H1 (cell line): ENCODE data around the gene USHBP1. TPM values are rescaled to one million over a fixed set of nuclear protein-coding genes. Genes with fewer than 3 reads are reported as not detected.

ENCODE experiments used
- CTCF ChIA-PET: fragments of 300-600 bp; sonication (Branson Sonifier 250); formaldehyde crosslinking; loops from one replicate; lab custom pipeline; 2021; ENCODE audit not compliant: partially characterized antibody; lab: Charles Lee
- POLR2A ChIA-PET: fragments of 300-600 bp; sonication (Branson Sonifier 250); formaldehyde crosslinking; loops from one replicate; lab custom pipeline; 2021; ENCODE audit warnings: inconsistent platforms; ENCODE audit not compliant: partially characterized antibody; lab: Charles Lee
- DNase-seq, 2 experiments: peaks; one replicate each; pipeline versions ENCODE4 v3.0.0 to v3.0.0-alpha.2; 2010 to 2022; ENCODE audit warnings: low spot score in 2 of 2, low read depth in 1 of 2, mixed read lengths in 1 of 2
- FAIRE-seq: peaks from 2 replicates; lab custom pipeline; 2011; peaks lifted over from hg19 to GRCh38; lab: Jason Lieb, UNC
- H2AFZ ChIP-seq: 2 replicates; pipeline ENCODE4 v1.8.1; 2012; ENCODE audit warnings: low read length, inconsistent platforms
- H2AK5ac ChIP-seq: 2 replicates; pipeline ENCODE4 v1.6.1; 2013; ENCODE audit warnings: low read depth, low read length
- H2BK120ac ChIP-seq: replicated peaks from 2 replicates; pipeline ENCODE3; 2013; ENCODE audit warnings: low read depth, low read length, inconsistent platforms
- H2BK12ac ChIP-seq: 2 replicates; pipeline ENCODE4 v1.6.1; 2013; ENCODE audit warnings: low read depth, low read length
- H2BK15ac ChIP-seq: 2 replicates; pipeline ENCODE4 v1.6.1; 2013; ENCODE audit warnings: low read length
- H2BK20ac ChIP-seq: 2 replicates; pipeline ENCODE4 v1.6.1; 2013; ENCODE audit warnings: low read length
- H2BK5ac ChIP-seq: 2 replicates; pipeline ENCODE4 v1.6.1; 2013; ENCODE audit warnings: low read depth, low read length
- H3K14ac ChIP-seq: 2 replicates; pipeline ENCODE4 v1.6.1; 2013; ENCODE audit warnings: inconsistent platforms; ENCODE audit not compliant: insufficient read length
- H3K18ac ChIP-seq: 2 replicates; pipeline ENCODE4 v1.6.1; 2013; ENCODE audit warnings: low read length; ENCODE audit errors: extremely low read depth
- H3K23ac ChIP-seq: 2 replicates; pipeline ENCODE4 v1.6.1; 2013; ENCODE audit warnings: inconsistent platforms; ENCODE audit not compliant: insufficient read length
- H3K23me2 ChIP-seq: 2 replicates; pipeline ENCODE4 v1.6.1; 2013; ENCODE audit warnings: low read depth, low read length
- H3K27ac ChIP-seq: 2 replicates; pipeline ENCODE4 v1.6.1; 2011; ENCODE audit warnings: low read depth, low read length, inconsistent platforms
- H3K27me3 ChIP-seq, 4 experiments: replicated peaks in 1 of 4; 1 replicate in 1 of 4; 2 replicates in 3 of 4; pipeline versions ENCODE4 v1.6.1 to v1.8.1; 2011 to 2013; ENCODE audit warnings: low read length in 3 of 4, mild to moderate bottlenecking in 3 of 4, inconsistent platforms in 2 of 4, mixed read lengths in 2 of 4, moderate library complexity in 1 of 4; ENCODE audit not compliant: control insufficient read depth in 3 of 4, insufficient read depth in 3 of 4; ENCODE audit errors: extremely low read depth in 1 of 4
- H3K36me3 ChIP-seq, 4 experiments: 2 replicates each; pipeline versions ENCODE4 v1.6.1 to v1.8.1; 2011 to 2013; ENCODE audit warnings: mild to moderate bottlenecking in 4 of 4, low read length in 3 of 4, moderate library complexity in 2 of 4, control low read depth in 1 of 4, inconsistent platforms in 1 of 4; ENCODE audit not compliant: insufficient read depth in 4 of 4, control insufficient read depth in 2 of 4
- H3K4ac ChIP-seq: replicated peaks from 2 replicates; pipeline ENCODE3; 2013; ENCODE audit warnings: low read length, low read depth, mixed read lengths, inconsistent platforms; ENCODE audit not compliant: insufficient read length
- H3K4me1 ChIP-seq, 4 experiments: replicated peaks in 1 of 4; 1 replicate in 1 of 4; 2 replicates in 3 of 4; pipeline versions ENCODE4 v1.6.1 to v1.8.1; 2011 to 2013; ENCODE audit warnings: low read length in 3 of 4, inconsistent platforms in 2 of 4, mixed read lengths in 1 of 4; ENCODE audit not compliant: insufficient read depth in 4 of 4, control insufficient read depth in 3 of 4
- H3K4me2 ChIP-seq, 2 experiments: 2 replicates each; pipeline versions ENCODE4 v1.6.1 to v1.8.1; 2011 to 2013; ENCODE audit warnings: low read depth in 2 of 2, low read length in 2 of 2, control low read depth in 1 of 2, inconsistent platforms in 1 of 2, mild to moderate bottlenecking in 1 of 2; ENCODE audit not compliant: insufficient read depth in 1 of 2
- H3K4me3 ChIP-seq, 4 experiments: fragments of 200-600, 300-600 bp in 1 of 4; sonication (generic), shearing (Covaris generic), sonication (Bioruptor Twin) in 1 of 4; 2 replicates each; pipeline versions ENCODE4 v1.5.1 to v1.8.1; 2011 to 2016; ENCODE audit warnings: low read length in 4 of 4, low read depth in 3 of 4, control low read depth in 2 of 4, inconsistent platforms in 2 of 4, mild to moderate bottlenecking in 2 of 4, mixed read lengths in 1 of 4, moderate library complexity in 1 of 4; ENCODE audit not compliant: insufficient read depth in 2 of 4; ENCODE audit errors: extremely low read depth in 1 of 4
- H3K56ac ChIP-seq: replicated peaks from 2 replicates; pipeline ENCODE3; 2013; ENCODE audit warnings: low read depth, mild to moderate bottlenecking, mixed read lengths, low read length, inconsistent platforms; ENCODE audit not compliant: insufficient read length
- H3K79me1 ChIP-seq: 2 replicates; pipeline ENCODE4 v1.6.1; 2013; ENCODE audit warnings: low read depth, low read length, control low read depth
- H3K79me2 ChIP-seq, 2 experiments: 2 replicates each; pipeline versions ENCODE4 v1.6.1 to v1.8.1; 2012 to 2013; ENCODE audit warnings: low read length in 2 of 2, mild to moderate bottlenecking in 2 of 2, inconsistent platforms in 1 of 2; ENCODE audit not compliant: insufficient read depth in 2 of 2, control insufficient read depth in 1 of 2
- H3K9ac ChIP-seq, 4 experiments: replicated peaks in 1 of 4; 1 replicate in 1 of 4; 2 replicates in 3 of 4; pipeline versions ENCODE4 v1.6.1 to v1.8.1; 2011 to 2013; ENCODE audit warnings: low read depth in 3 of 4, low read length in 3 of 4, control low read depth in 2 of 4, mild to moderate bottlenecking in 2 of 4, moderate library complexity in 2 of 4, inconsistent platforms in 1 of 4; ENCODE audit errors: extremely low read depth in 1 of 4
- H3K9me3 ChIP-seq, 2 experiments: 2 replicates each; pipeline versions ENCODE4 v1.6.1 to v1.8.1; 2012 to 2013; ENCODE audit warnings: mild to moderate bottlenecking in 2 of 2, moderate library complexity in 2 of 2, control low read depth in 1 of 2, inconsistent platforms in 1 of 2, low read depth in 1 of 2, low read length in 1 of 2, mixed read lengths in 1 of 2; ENCODE audit not compliant: insufficient read depth in 2 of 2
- H4K20me1 ChIP-seq, 2 experiments: replicated peaks in 1 of 2; 2 replicates each; pipeline versions ENCODE3 to v1.8.1; 2011 to 2013; ENCODE audit warnings: inconsistent platforms in 2 of 2, low read length in 2 of 2, mild to moderate bottlenecking in 1 of 2; ENCODE audit not compliant: insufficient read depth in 2 of 2, control insufficient read depth in 1 of 2
- H4K5ac ChIP-seq: 2 replicates; pipeline ENCODE4 v1.6.1; 2013; ENCODE audit warnings: low read length, low read depth, mixed read lengths, inconsistent platforms; ENCODE audit not compliant: insufficient read length
- H4K8ac ChIP-seq: 2 replicates; pipeline ENCODE4 v1.8.0; 2013; ENCODE audit warnings: mild to moderate bottlenecking, moderate library complexity, low read length, inconsistent platforms; ENCODE audit not compliant: insufficient read depth; ENCODE audit errors: extremely low read depth
- H4K91ac ChIP-seq: replicated peaks from 2 replicates; pipeline ENCODE3; 2013; ENCODE audit warnings: low read length, mixed read lengths, inconsistent platforms; ENCODE audit not compliant: insufficient read length
- ASH2L ChIP-seq: fragments of 200-600, 300-600 bp; sonication (generic); IDR thresholded peaks from one replicate; pipeline ENCODE4 v1.7.1; 2017; ENCODE audit warnings: low read length
- BRCA1 ChIP-seq: IDR thresholded peaks from 2 replicates; pipeline ENCODE4 v1.6.1; 2012; ENCODE audit warnings: low read depth, low read length, improper control_type of control experiment
- CTBP2 ChIP-seq: IDR thresholded peaks from 2 replicates; pipeline ENCODE4 v1.7.0; 2011; ENCODE audit warnings: borderline replicate concordance, mild to moderate bottlenecking, moderate library complexity, mixed read lengths, low read length; ENCODE audit not compliant: insufficient read depth, insufficient read length
- EZH2 ChIP-seq: fragments of 200-600 bp; sonication (generic); IDR thresholded peaks from 2 replicates; pipeline ENCODE4 v1.7.1; 2012; ENCODE audit warnings: low read depth, mild to moderate bottlenecking, moderate library complexity, low read length, inconsistent platforms; ENCODE audit not compliant: severe bottlenecking
- HDAC6 ChIP-seq: IDR thresholded peaks from one replicate; pipeline ENCODE4 v1.7.1; 2012; ENCODE audit warnings: low read depth, mild to moderate bottlenecking, inconsistent platforms, low read length, moderate library complexity
- KDM4A ChIP-seq: IDR thresholded peaks from one replicate; pipeline ENCODE4 v1.7.1; 2012; ENCODE audit warnings: low read depth, mild to moderate bottlenecking, moderate library complexity, low read length, inconsistent platforms; ENCODE audit not compliant: severe bottlenecking
- POLR2A ChIP-seq, 2 experiments: IDR thresholded peaks; 1 replicate in 1 of 2; 2 replicates in 1 of 2; pipeline ENCODE4 v1.6.1; 2011; ENCODE audit warnings: low read depth in 2 of 2, low read length in 2 of 2, mild to moderate bottlenecking in 2 of 2; ENCODE audit errors: control extremely low read depth in 1 of 2
- SUZ12 ChIP-seq: fragments of 200-600 bp; sonication (generic); IDR thresholded peaks from 2 replicates; pipeline ENCODE4 v1.6.1; 2012; ENCODE audit warnings: mild to moderate bottlenecking, inconsistent platforms, low read length, moderate library complexity, mixed read lengths
- TAF1 ChIP-seq: IDR thresholded peaks from 2 replicates; pipeline ENCODE4 v1.6.1; 2011; ENCODE audit warnings: mild to moderate bottlenecking, low read depth, low read length
- TEAD4 ChIP-seq: IDR thresholded peaks from 2 replicates; pipeline ENCODE4 v1.6.1; 2012; ENCODE audit warnings: low read depth, low read length, inconsistent platforms, mixed read lengths
- WGBS, 2 experiments: shearing (Covaris generic) in 1 of 2; methylation state at CpG; one replicate each; pipeline versions ENCODE4 v1.1.6 to v1.1.7; 2013 to 2015; ENCODE audit warnings: low lambda C conversion rate in 2 of 2, mixed read lengths in 2 of 2, inconsistent platforms in 1 of 2, low coverage in 1 of 2, missing lambda C conversion rate in 1 of 2; ENCODE audit not compliant: insufficient replicate concordance in 2 of 2, insufficient coverage in 1 of 2, insufficient read length in 1 of 2; ENCODE audit errors: extremely low coverage in 1 of 2, missing lambda C conversion rate in 1 of 2; 5-methylcytosine and 5-hydroxymethylcytosine counted together
- polyA plus RNA-seq, 7 experiments: library from polyadenylated mRNA; depleted of rRNA in 3 of 7; stranded (reverse) in 5 of 7; unstranded in 2 of 7; fragments of >200 nt in 5 of 7; fragments of 200-250 nt in 2 of 7; gene quantifications; 1 replicate in 5 of 7; 2 replicates in 1 of 7; 4 replicates in 1 of 7; pipeline versions ENCODE4 v1.2.1 to v1.2.3, GENCODE V29; 2011 to 2013; ENCODE audit warnings: missing spikeins in 2 of 7, mixed read lengths in 2 of 7
- total RNA-seq: library from RNA; stranded (reverse); fragmentation: NEBNext Ultra II Directional; extraction: Animal tissue kit (Norgen Biotek cat#: 25700); gene quantifications from 2 replicates; pipeline ENCODE4 v1.2.1, GENCODE V29; 2021
- TF ChIP-seq, protein P1 (sequence below): IDR thresholded peaks from 2 replicates; pipeline ENCODE4 v1.6.1; 2012; ENCODE audit warnings: low read length, inconsistent platforms

The USHBP1 gene
- total and polyA plus RNA-seq, 2 of the 8 experiments (the other 6 are each of a cell fraction or from before 2014, with no cell fraction given): 5.0 to 7.5 TPM

GRCh38 chr19:17234911-17235299 is 29.6 kb downstream of the USHBP1 start:
- H3K4me3 ChIP-seq: peak overlapping the region; percentile 80 to 89 (median 86)
- FAIRE-seq: no peak
- peaks cover 9 to 19% of the 10 kb centered on the region in 2 experiments for H4K20me1 ChIP-seq
- H4K91ac ChIP-seq: peak overlapping the region; percentile 90
- H3K4ac ChIP-seq: peak overlapping the region; percentile 81
- no peak overlapping the region for H2BK120ac ChIP-seq
- peaks cover 17% of the 10 kb centered on the region for H3K79me1 ChIP-seq
- H3K27me3 ChIP-seq: no peaks in the 10 kb centered on the region
- H3K18ac ChIP-seq: peak overlapping the region; percentile 98
- H2BK5ac ChIP-seq: peak overlapping the region; percentile 93; the same call in 1 of the 2 replicates
- H2BK15ac ChIP-seq: no peak overlapping the region
- POLR2A ChIA-PET: interaction anchor here (0.6 to 12.3 kb wide), 25 partner anchors 8 to 826 kb away, joined by 3 to 118 read pairs (median 4); partner anchors contain the start of genes ANKLE1, BABAM1, MRPL34 and NR2F6
- peak overlapping the region; percentile 79; the same call in 1 of the 2 replicates for H4K8ac ChIP-seq
- H4K5ac ChIP-seq: peak overlapping the region; percentile 91
- no peak overlapping the region for H2BK20ac ChIP-seq
- H3K56ac ChIP-seq: peak overlapping the region; percentile 59
- 0 out of 2 replicates have a peak overlapping the region, but pooled peaks have one; percentile 39 for H2AK5ac ChIP-seq
- no peak overlapping the region for H3K23ac ChIP-seq
- H3K14ac ChIP-seq: no peak overlapping the region
- H3K27ac ChIP-seq: peak overlapping the region; percentile 64; the same call in 1 of the 2 replicates
- DNase-seq: peak in 1 of 2 experiments; percentile 90
- H3K9me3 ChIP-seq: no peaks in the 10 kb centered on the region
- peaks cover 9 to 41% (median 13%) of the 10 kb centered on the region in 4 experiments for H3K36me3 ChIP-seq
- H3K4me1 ChIP-seq: peaks cover 3 to 11% (median 7%) of the 10 kb centered on the region in 4 experiments
- no peak overlapping the region for H2BK12ac ChIP-seq
- peak overlapping the region; percentile 90 to 92 for H3K4me2 ChIP-seq
- H2AFZ ChIP-seq: no peak overlapping the region
- peaks cover 4% of the 10 kb centered on the region; the same call in 1 of the 2 replicates for H3K23me2 ChIP-seq
- WGBS, 2 experiments: 10% methylated on average over 11 of the region's 11 CpGs; no CpG with 5 or more reads in 1 of the 2 experiments
- H3K9ac ChIP-seq: peak overlapping the region in 3 of 4 experiments; percentile 49 to 66 (median 65); a peak in 6 of 7 replicates
- CTCF ChIA-PET: interaction anchor here (0.8 to 3.4 kb wide), 11 partner anchors 9 to 169 kb away, joined by 3 to 18 read pairs (median 5); partner anchors contain the start of genes BABAM1 and OCEL1
- peaks cover 5 to 35% of the 10 kb centered on the region in 2 experiments; a peak in 3 of 4 replicates for H3K79me2 ChIP-seq
- TF ChIP-seq POLR2A (IDR thresholded peaks at IDR 0.05; ENCODE audit: control extremely low read depth in 1 of 2, low read depth in 2 of 2, low read length in 2 of 2) (peak in 1 of 2 experiments; percentile 12; a peak in 1 of 3 replicates), HDAC6 (no peak), TAF1 (0 out of 2 replicates have a peak, but pooled peaks have one; percentile 28), ASH2L (no peak), KDM4A (no peak), EZH2 (no peak), TEAD4 (no peak), CTBP2 (no peak), BRCA1 (no peak), SUZ12 (no peak)
- TF ChIP-seq, protein P1, sequence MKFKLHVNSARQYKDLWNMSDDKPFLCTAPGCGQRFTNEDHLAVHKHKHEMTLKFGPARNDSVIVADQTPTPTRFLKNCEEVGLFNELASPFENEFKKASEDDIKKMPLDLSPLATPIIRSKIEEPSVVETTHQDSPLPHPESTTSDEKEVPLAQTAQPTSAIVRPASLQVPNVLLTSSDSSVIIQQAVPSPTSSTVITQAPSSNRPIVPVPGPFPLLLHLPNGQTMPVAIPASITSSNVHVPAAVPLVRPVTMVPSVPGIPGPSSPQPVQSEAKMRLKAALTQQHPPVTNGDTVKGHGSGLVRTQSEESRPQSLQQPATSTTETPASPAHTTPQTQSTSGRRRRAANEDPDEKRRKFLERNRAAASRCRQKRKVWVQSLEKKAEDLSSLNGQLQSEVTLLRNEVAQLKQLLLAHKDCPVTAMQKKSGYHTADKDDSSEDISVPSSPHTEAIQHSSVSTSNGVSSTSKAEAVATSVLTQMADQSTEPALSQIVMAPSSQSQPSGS: no peak
